H1 (cell line): ENCODE measurements around the gene LTBP3. TPM values are rescaled to one million over a fixed set of nuclear protein-coding genes. Genes with fewer than 3 reads are reported as not detected.

Experiments used
- SIX5 ChIP-seq: IDR thresholded peaks from 2 replicates; pipeline ENCODE4 v1.6.1; 2011; ENCODE audit warnings: mild to moderate bottlenecking, low read depth, low read length
- polyA plus RNA-seq, 7 experiments: library from polyadenylated mRNA; depleted of rRNA in 3 of 7; stranded (reverse) in 5 of 7; unstranded in 2 of 7; fragments of >200 nt in 5 of 7; fragments of 200-250 nt in 2 of 7; gene quantifications; 1 replicate in 5 of 7; 2 replicates in 1 of 7; 4 replicates in 1 of 7; pipeline versions ENCODE4 v1.2.1 to v1.2.3, GENCODE V29; 2011 to 2013; ENCODE audit warnings: missing spikeins in 2 of 7, mixed read lengths in 2 of 7
- total RNA-seq: library from RNA; stranded (reverse); fragmentation: NEBNext Ultra II Directional; extraction: Animal tissue kit (Norgen Biotek cat#: 25700); gene quantifications from 2 replicates; pipeline ENCODE4 v1.2.1, GENCODE V29; 2021
- TF ChIP-seq, protein P1 (sequence below): fragments of 300-600 bp; sonication (generic); IDR thresholded peaks from 2 replicates; pipeline ENCODE4 v1.7.1; 2012; ENCODE audit warnings: low read length, moderate library complexity, mild to moderate bottlenecking, inconsistent platforms; ENCODE audit not compliant: insufficient replicate concordance
- TF ChIP-seq, protein P2 (sequence below): IDR thresholded peaks from 2 replicates; pipeline ENCODE4 v1.6.1; 2011; ENCODE audit warnings: low read length, improper control_type of control experiment

The LTBP3 gene
- total and polyA plus RNA-seq, 2 of the 8 experiments (the other 6 are each of a cell fraction or from before 2014, with no cell fraction given): 12.8 to 17.8 TPM

DNA sequence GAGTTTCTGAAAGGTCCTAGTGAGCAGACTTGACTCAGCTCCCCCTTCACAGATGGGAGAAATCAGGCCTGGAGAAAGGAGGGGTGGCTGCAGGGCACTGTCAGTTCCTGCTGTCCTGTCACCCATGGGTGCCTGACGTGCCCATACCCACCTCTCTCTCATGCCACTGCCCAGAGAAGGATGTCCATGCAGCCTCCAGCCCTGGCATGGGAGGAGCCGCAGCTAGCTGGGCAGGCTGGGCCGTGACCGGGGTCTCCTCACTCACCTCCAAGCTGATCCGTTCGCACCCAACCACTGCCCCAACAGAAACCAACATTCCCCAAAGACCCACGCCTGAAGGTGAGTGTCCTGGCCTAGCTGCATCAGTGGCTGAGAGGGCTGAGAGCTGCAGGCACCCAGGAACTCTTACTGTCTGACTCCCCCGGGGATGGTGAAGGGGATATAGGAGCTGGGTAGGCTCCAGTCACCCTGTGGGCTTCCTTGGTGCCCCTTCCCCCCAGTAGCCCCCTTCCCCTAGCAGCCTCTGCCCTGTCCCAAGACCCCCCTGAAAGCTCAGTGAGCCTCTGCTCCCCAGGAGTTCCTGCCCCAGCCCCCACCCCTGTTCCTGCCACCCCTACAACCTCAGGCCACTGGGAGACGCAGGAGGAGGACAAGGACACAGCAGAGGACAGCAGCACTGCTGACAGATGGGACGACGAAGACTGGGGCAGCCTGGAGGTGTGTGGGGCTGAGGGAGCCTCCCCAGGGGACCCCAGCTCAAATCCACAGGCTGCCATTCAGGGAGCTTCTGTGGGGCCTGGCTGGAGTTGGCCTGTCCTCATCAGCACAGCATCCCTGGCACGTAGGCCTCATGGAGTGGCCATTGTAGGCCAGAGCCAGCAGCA lies 21.5 kb downstream of the LTBP3 start (continued):
- TF ChIP-seq, protein P1, sequence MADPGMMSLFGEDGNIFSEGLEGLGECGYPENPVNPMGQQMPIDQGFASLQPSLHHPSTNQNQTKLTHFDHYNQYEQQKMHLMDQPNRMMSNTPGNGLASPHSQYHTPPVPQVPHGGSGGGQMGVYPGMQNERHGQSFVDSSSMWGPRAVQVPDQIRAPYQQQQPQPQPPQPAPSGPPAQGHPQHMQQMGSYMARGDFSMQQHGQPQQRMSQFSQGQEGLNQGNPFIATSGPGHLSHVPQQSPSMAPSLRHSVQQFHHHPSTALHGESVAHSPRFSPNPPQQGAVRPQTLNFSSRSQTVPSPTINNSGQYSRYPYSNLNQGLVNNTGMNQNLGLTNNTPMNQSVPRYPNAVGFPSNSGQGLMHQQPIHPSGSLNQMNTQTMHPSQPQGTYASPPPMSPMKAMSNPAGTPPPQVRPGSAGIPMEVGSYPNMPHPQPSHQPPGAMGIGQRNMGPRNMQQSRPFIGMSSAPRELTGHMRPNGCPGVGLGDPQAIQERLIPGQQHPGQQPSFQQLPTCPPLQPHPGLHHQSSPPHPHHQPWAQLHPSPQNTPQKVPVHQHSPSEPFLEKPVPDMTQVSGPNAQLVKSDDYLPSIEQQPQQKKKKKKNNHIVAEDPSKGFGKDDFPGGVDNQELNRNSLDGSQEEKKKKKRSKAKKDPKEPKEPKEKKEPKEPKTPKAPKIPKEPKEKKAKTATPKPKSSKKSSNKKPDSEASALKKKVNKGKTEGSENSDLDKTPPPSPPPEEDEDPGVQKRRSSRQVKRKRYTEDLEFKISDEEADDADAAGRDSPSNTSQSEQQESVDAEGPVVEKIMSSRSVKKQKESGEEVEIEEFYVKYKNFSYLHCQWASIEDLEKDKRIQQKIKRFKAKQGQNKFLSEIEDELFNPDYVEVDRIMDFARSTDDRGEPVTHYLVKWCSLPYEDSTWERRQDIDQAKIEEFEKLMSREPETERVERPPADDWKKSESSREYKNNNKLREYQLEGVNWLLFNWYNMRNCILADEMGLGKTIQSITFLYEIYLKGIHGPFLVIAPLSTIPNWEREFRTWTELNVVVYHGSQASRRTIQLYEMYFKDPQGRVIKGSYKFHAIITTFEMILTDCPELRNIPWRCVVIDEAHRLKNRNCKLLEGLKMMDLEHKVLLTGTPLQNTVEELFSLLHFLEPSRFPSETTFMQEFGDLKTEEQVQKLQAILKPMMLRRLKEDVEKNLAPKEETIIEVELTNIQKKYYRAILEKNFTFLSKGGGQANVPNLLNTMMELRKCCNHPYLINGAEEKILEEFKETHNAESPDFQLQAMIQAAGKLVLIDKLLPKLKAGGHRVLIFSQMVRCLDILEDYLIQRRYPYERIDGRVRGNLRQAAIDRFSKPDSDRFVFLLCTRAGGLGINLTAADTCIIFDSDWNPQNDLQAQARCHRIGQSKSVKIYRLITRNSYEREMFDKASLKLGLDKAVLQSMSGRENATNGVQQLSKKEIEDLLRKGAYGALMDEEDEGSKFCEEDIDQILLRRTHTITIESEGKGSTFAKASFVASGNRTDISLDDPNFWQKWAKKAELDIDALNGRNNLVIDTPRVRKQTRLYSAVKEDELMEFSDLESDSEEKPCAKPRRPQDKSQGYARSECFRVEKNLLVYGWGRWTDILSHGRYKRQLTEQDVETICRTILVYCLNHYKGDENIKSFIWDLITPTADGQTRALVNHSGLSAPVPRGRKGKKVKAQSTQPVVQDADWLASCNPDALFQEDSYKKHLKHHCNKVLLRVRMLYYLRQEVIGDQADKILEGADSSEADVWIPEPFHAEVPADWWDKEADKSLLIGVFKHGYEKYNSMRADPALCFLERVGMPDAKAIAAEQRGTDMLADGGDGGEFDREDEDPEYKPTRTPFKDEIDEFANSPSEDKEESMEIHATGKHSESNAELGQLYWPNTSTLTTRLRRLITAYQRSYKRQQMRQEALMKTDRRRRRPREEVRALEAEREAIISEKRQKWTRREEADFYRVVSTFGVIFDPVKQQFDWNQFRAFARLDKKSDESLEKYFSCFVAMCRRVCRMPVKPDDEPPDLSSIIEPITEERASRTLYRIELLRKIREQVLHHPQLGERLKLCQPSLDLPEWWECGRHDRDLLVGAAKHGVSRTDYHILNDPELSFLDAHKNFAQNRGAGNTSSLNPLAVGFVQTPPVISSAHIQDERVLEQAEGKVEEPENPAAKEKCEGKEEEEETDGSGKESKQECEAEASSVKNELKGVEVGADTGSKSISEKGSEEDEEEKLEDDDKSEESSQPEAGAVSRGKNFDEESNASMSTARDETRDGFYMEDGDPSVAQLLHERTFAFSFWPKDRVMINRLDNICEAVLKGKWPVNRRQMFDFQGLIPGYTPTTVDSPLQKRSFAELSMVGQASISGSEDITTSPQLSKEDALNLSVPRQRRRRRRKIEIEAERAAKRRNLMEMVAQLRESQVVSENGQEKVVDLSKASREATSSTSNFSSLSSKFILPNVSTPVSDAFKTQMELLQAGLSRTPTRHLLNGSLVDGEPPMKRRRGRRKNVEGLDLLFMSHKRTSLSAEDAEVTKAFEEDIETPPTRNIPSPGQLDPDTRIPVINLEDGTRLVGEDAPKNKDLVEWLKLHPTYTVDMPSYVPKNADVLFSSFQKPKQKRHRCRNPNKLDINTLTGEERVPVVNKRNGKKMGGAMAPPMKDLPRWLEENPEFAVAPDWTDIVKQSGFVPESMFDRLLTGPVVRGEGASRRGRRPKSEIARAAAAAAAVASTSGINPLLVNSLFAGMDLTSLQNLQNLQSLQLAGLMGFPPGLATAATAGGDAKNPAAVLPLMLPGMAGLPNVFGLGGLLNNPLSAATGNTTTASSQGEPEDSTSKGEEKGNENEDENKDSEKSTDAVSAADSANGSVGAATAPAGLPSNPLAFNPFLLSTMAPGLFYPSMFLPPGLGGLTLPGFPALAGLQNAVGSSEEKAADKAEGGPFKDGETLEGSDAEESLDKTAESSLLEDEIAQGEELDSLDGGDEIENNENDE: no peak
- TF ChIP-seq, protein P2, sequence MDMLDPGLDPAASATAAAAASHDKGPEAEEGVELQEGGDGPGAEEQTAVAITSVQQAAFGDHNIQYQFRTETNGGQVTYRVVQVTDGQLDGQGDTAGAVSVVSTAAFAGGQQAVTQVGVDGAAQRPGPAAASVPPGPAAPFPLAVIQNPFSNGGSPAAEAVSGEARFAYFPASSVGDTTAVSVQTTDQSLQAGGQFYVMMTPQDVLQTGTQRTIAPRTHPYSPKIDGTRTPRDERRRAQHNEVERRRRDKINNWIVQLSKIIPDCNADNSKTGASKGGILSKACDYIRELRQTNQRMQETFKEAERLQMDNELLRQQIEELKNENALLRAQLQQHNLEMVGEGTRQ: no peak
- no peak for TF ChIP-seq SIX5
